B cell (primary cell): ENCODE results near the gene NHERF2. TPM values are rescaled to one million over a fixed set of nuclear protein-coding genes. Genes with fewer than 3 reads are reported as not detected.

ENCODE experiments used
- ATAC-seq: fragments of 200-7000 bp; cut with Tn5 transposase; one replicate; pipeline ENCODE4 v1.10.0; 2021; ENCODE audit warnings: low read depth, mild to moderate bottlenecking, moderate number of reproducible peaks, moderate library complexity
- CTCF ChIA-PET: fragments of 350-600 bp; sonication (Branson Sonifier 250); formaldehyde crosslinking; loops from one replicate; lab custom pipeline; 2021; ENCODE audit warnings: antibody characterized with exemption, inconsistent platforms; lab: Charles Lee
- POLR2A ChIA-PET: fragments of 350-600 bp; sonication (Branson Sonifier 250); formaldehyde crosslinking; loops from one replicate; lab custom pipeline; 2021; ENCODE audit warnings: antibody characterized with exemption; lab: Charles Lee
- DNase-seq: peaks from one replicate; pipeline ENCODE4 v3.0.0; 2013
- H2AFZ ChIP-seq: 2 replicates; pipeline ENCODE4 v1.6.1; 2012; ENCODE audit warnings: mild to moderate bottlenecking, low read depth, low read length; ENCODE audit not compliant: insufficient read depth, poor library complexity, severe bottlenecking
- H3K27ac ChIP-seq, 2 donors: 1 replicate in 1 of 2; 2 replicates in 1 of 2; pipeline ENCODE4 v1.5.1; 2012 to 2013; ENCODE audit warnings: low read length in 2 of 2, mild to moderate bottlenecking in 2 of 2, moderate library complexity in 1 of 2
- H3K27me3 ChIP-seq, 4 experiments: fragments of 200-600 bp in 1 of 4; sonication (generic) in 1 of 4; replicated peaks in 1 of 4; 1 replicate in 2 of 4; 2 replicates in 2 of 4; pipeline versions ENCODE4 v1.6.1 to v1.7.0; 2013 to 2016; ENCODE audit warnings: low read length in 3 of 4, mild to moderate bottlenecking in 2 of 4, mixed read lengths in 1 of 4, moderate library complexity in 1 of 4; ENCODE audit not compliant: insufficient read depth in 4 of 4, control insufficient read depth in 3 of 4; ENCODE audit errors: control extremely low read depth in 1 of 4
- H3K36me3 ChIP-seq, 2 experiments: replicated peaks in 1 of 2; 1 replicate in 1 of 2; 2 replicates in 1 of 2; pipeline versions ENCODE4 v1.6.1 to v1.7.1; 2013; ENCODE audit warnings: low read length in 1 of 2; ENCODE audit not compliant: insufficient read depth in 2 of 2, control insufficient read depth in 1 of 2; ENCODE audit errors: control extremely low read depth in 1 of 2, extremely low read depth in 1 of 2
- H3K4me1 ChIP-seq, 2 donors: fragments of 200-600 bp in 1 of 2; sonication (generic) in 1 of 2; 1 replicate in 1 of 2; 2 replicates in 1 of 2; pipeline versions ENCODE4 v1.5.1 to v1.6.1; 2013 to 2017; ENCODE audit warnings: low read length in 2 of 2; ENCODE audit not compliant: control insufficient read depth in 2 of 2, insufficient read depth in 2 of 2
- H3K4me2 ChIP-seq: replicated peaks from 2 replicates; pipeline ENCODE3; 2012; ENCODE audit warnings: mild to moderate bottlenecking, low read depth, low read length; ENCODE audit not compliant: poor library complexity, severe bottlenecking
- H3K4me3 ChIP-seq, 5 experiments: fragments of 200-600 bp in 1 of 5; sonication (generic) in 1 of 5; 1 replicate in 3 of 5; 2 replicates in 2 of 5; pipeline versions ENCODE4 v1.5.1 to v1.7.0; 2011 to 2016; ENCODE audit warnings: low read length in 4 of 5, mild to moderate bottlenecking in 4 of 5, low read depth in 2 of 5, control low read depth in 1 of 5, moderate library complexity in 1 of 5; ENCODE audit not compliant: insufficient read depth in 1 of 5; ENCODE audit errors: control extremely low read depth in 1 of 5, extremely low read depth in 1 of 5
- H3K79me2 ChIP-seq: fragments of 200-600 bp; sonication (generic); one replicate; pipeline ENCODE4 v1.6.0; 2016; ENCODE audit warnings: low read length; ENCODE audit not compliant: control insufficient read depth, insufficient read depth
- H3K9ac ChIP-seq: fragments of 200-600 bp; sonication (generic); 2 replicates; pipeline ENCODE4 v1.6.1; 2017; ENCODE audit warnings: mild to moderate bottlenecking, low read length, moderate library complexity
- H3K9me3 ChIP-seq, 3 donors: one replicate each; pipeline versions ENCODE4 v1.6.1 to v1.7.1; 2013; ENCODE audit warnings: low read length in 2 of 3; ENCODE audit not compliant: control insufficient read depth in 2 of 3, insufficient read depth in 1 of 3; ENCODE audit errors: control extremely low read depth in 1 of 3
- H4K20me1 ChIP-seq: 2 replicates; pipeline ENCODE4 v1.6.0; 2012; ENCODE audit warnings: mild to moderate bottlenecking, low read length; ENCODE audit not compliant: insufficient read depth, control insufficient read depth, poor library complexity, severe bottlenecking
- H3K27ac Mint-ChIP-seq: one replicate; pipeline ENCODE4 v1.8.0; 2021; ENCODE audit warnings: mixed read lengths
- H3K27me3 Mint-ChIP-seq: one replicate; pipeline ENCODE4 v1.8.0; 2021; ENCODE audit warnings: mixed read lengths
- H3K4me1 Mint-ChIP-seq: one replicate; pipeline ENCODE4 v1.8.0; 2021; ENCODE audit warnings: mixed read lengths
- H3K4me3 Mint-ChIP-seq: one replicate; pipeline ENCODE4 v1.8.0; 2021; ENCODE audit warnings: mixed read lengths
- H3K9me3 Mint-ChIP-seq: one replicate; pipeline ENCODE4 v1.8.0; 2022; ENCODE audit warnings: mixed read lengths; ENCODE audit not compliant: insufficient read depth
- EZH2 ChIP-seq: IDR thresholded peaks from 2 replicates; pipeline ENCODE4 v1.6.1; 2012; ENCODE audit warnings: borderline replicate concordance, low read depth, mild to moderate bottlenecking, moderate library complexity, low read length; ENCODE audit not compliant: insufficient read depth, poor library complexity, severe bottlenecking
- WGBS: methylation state at CpG from one replicate; pipeline ENCODE4 v1.1.5; 2013; ENCODE audit warnings: missing lambda C conversion rate; ENCODE audit not compliant: insufficient coverage; 5-methylcytosine and 5-hydroxymethylcytosine counted together
- intact Hi-C: fragments of 100-400 bp; cut with micrococcal nuclease; formaldehyde crosslinking; loops from one replicate; pipeline ENCODE4 v1.10.0; 2022
- polyA plus RNA-seq: library from polyadenylated mRNA; depleted of rRNA; stranded (reverse); fragments of >200 nt; gene quantifications from 2 replicates; pipeline ENCODE4 v1.2.3, GENCODE V29; 2012
- total RNA-seq, 2 donors: library from RNA; stranded (reverse); fragments of 120-200 nt in 1 of 2; gene quantifications; 1 replicate in 1 of 2; 2 replicates in 1 of 2; pipeline versions ENCODE4 v1.2.3 to v1.2.4, GENCODE V29; 2013 to 2022
- TF ChIP-seq, protein P1 (sequence below): fragments of 200-600 bp; IDR thresholded peaks from one replicate; pipeline ENCODE4 v1.8.0; 2022; ENCODE audit warnings: antibody characterized with exemption, mild to moderate bottlenecking

The NHERF2 gene
- total and polyA plus RNA-seq, 2 donors (not counting 1 experiment from before 2014, with no cell fraction given): 1.8 to 2.2 TPM

DNA sequence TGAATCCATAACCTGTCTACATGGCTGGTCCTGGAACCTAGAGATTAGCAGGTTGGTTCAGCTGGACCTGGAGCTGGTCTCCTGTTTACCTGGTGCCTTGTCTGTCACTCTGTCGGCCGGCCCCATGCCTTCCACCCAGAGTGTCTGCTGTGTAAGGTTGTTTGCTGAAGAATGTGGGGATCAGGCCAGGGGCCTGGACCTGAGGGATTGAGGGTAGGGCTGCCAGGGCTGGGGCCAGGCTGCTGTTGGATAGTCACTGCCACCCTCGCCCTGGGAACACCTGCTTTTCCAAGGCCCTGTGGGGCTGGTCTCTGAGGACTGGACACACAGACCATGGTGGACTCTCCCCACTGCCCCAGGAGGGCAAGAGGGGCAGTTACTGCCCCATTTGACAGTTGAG lies 1.4 kb downstream of the NHERF2 start:
- Mint-ChIP-seq H3K9me3 (no peaks in the 10 kb centered on the region), H3K27me3 (peaks cover 10% of the 10 kb centered on the region), H3K4me3 (peak overlapping the region; percentile 55), H3K4me1 (peaks cover 11% of the 10 kb centered on the region), H3K27ac (no peak overlapping the region)
- intact Hi-C loops: loop anchor here (10.0 kb wide), 2 partner anchors 227 to 477 kb away; partner anchors contain the start of gene ECI1
- 89% methylated on average over 3 of the region's 3 CpGs for WGBS
- Histone ChIP-seq H3K9me3 (peaks cover 0 to 13% (median 0%) of the 10 kb centered on the region in 3 donors), H3K27ac (no peak overlapping the region), H3K4me3 (no peak overlapping the region), H3K79me2 (no peaks in the 10 kb centered on the region), H3K4me2 (no peak overlapping the region), H3K36me3 (no peaks in the 10 kb centered on the region), H2AFZ (no peak overlapping the region), H4K20me1 (no peaks in the 10 kb centered on the region), H3K9ac (no peak overlapping the region), H3K27me3 (peaks cover 0 to 44% (median 16%) of the 10 kb centered on the region in 4 experiments), H3K4me1 (peaks cover 18 to 23% of the 10 kb centered on the region in 2 donors)
- POLR2A ChIA-PET: no interaction called here
- DNase-seq (no peak), ATAC-seq (no peak)
- CTCF ChIA-PET: interaction anchor here (0.6 to 2.2 kb wide), 6 partner anchors 11 to 473 kb away, joined by 3 to 9 read pairs (median 4); partner anchors contain the start of genes NTHL1, TRAF7 and TSC2
- TF ChIP-seq, protein P1, sequence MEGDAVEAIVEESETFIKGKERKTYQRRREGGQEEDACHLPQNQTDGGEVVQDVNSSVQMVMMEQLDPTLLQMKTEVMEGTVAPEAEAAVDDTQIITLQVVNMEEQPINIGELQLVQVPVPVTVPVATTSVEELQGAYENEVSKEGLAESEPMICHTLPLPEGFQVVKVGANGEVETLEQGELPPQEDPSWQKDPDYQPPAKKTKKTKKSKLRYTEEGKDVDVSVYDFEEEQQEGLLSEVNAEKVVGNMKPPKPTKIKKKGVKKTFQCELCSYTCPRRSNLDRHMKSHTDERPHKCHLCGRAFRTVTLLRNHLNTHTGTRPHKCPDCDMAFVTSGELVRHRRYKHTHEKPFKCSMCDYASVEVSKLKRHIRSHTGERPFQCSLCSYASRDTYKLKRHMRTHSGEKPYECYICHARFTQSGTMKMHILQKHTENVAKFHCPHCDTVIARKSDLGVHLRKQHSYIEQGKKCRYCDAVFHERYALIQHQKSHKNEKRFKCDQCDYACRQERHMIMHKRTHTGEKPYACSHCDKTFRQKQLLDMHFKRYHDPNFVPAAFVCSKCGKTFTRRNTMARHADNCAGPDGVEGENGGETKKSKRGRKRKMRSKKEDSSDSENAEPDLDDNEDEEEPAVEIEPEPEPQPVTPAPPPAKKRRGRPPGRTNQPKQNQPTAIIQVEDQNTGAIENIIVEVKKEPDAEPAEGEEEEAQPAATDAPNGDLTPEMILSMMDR: no peak
- no peak for TF ChIP-seq EZH2

DNA sequence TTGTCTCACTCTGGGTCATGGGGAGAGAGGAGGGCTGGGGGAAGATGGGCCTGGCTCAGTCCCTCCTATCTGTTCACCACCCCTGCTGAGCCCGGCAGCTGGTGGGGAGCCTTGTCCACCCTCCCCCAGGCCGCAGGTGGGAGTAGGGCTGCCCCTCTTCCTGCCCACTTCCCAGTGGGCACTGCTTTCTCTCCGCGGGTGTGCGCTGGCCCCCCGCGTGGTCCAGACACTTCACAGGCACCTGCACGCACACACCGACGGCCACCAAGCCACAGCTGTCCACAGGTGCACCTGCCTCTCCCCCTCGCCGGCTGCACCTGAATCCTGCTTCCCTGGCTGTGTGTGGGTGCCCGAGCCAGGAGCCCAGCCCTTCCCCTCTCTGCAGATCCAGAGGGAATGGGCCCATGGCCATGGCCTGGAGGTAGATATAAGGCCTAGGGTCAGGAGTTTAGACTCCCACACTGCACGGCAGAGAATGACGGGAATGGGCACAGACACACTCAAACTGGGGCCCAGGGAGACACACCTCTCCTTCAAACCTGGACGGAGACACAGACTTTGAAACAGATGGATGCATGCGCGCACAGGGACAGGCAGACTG lies 2.0 kb downstream of the NHERF2 start:
- ChIA-PET POLR2A (no interaction called here), CTCF (interaction anchor here (0.6 to 2.2 kb wide), 4 partner anchors 12 to 473 kb away, joined by 3 to 9 read pairs (median 4); partner anchors contain the start of gene TRAF7)
- Histone ChIP-seq H3K9me3 (peaks cover 0 to 13% (median 0%) of the 10 kb centered on the region in 3 donors), H4K20me1 (no peaks in the 10 kb centered on the region), H3K27ac (no peak overlapping the region), H3K4me3 (no peak overlapping the region), H3K4me1 (peaks cover 14 to 19% of the 10 kb centered on the region in 2 donors), H2AFZ (no peak overlapping the region), H3K79me2 (no peaks in the 10 kb centered on the region), H3K27me3 (peaks cover 0 to 44% (median 15%) of the 10 kb centered on the region in 4 experiments), H3K9ac (no peak overlapping the region), H3K4me2 (no peak overlapping the region), H3K36me3 (no peaks in the 10 kb centered on the region)
- Mint-ChIP-seq H3K4me3 (no peak overlapping the region), H3K27ac (no peak overlapping the region), H3K27me3 (peaks cover 10% of the 10 kb centered on the region), H3K4me1 (peaks cover 8% of the 10 kb centered on the region), H3K9me3 (no peaks in the 10 kb centered on the region)
- ATAC-seq (no peak), DNase-seq (no peak)
- intact Hi-C loops: loop anchor here (10.0 kb wide), 2 partner anchors 226 to 476 kb away; partner anchors contain the start of gene ECI1
- TF ChIP-seq, protein P1: no peak
- WGBS: 83% methylated on average over 17 of the region's 18 CpGs
